ENCODE measurements around the gene CHRNA10.

GRCh38 chr11:3684129-3684818 lies 13.1 kb upstream of the CHRNA10 start:
- no peak for TF ChIP-seq POLR2AphosphoS5 (IDR thresholded peaks at IDR 0.05; ENCODE audit: borderline replicate concordance, low read depth, low read length)
- no peak for TF ChIP-seq EZH2 (IDR thresholded peaks at IDR 0.05)

Measured in SK-N-MC (cell line).